ENCODE measurements around the gene ATL1.
"Not testable (repeated sequence)": the region's sequence is repeated elsewhere in the genome, so short reads cannot be mapped to it uniquely, and the experiment has no call there.

ATL1 gene

GRCh38 chr14:50658203-50658602, 98.3 kb downstream of the ATL1 start:
- DNase-seq (ENCODE audit: low spot score) = no peak

DNA sequence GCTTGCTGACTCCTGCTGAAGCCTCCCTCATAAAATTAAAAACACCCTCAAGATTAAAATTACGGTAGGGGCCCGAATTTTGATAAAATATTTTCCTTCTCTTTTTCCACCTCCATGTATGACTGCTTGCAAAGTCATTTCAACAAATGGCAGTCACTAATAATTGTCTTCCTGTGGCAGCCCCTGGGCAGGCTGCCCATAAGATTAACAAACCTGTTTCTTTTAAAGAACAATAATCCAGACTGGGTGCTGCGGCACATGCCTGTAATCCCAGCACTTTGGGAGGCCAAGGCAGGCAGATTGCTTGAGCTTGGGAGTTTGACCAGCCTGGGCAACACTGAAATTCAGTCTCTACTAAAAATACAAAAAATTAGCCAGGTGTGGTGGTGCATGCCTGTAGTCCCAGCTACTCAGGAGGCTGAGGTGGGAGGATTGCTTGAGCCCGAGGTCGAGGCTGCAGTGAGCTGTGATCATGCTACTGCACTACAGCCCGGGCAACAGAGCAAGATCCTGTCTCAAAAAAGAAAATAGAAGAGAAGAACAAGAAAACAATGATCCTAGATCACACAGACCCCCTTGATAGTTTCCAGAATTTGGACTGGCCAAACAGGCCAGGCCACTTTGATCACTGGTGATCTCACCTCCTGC, 99.5 kb downstream of the ATL1 start:
- DNase-seq (ENCODE audit: low spot score) = no peak

DNA sequence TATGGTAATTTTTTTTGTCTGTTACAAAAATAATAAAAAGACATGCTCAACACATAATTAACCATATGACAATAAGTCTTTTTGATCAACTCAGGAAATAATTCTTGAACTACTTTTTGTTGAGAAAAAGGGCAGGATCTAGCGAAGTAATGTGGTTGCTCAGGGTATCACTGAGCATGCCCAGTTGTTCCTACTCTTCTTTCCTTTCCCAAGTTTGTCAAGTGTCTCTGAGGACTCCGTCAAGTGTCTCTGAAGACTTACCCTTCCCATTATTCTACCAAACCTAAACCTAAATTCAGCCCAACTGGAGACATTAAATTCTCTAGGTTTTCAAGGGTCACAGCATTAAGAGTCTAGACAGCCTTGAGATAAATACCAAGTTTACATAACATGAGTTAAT, 104.6 kb downstream of the ATL1 start:
- not testable (repeated sequence) for DNase-seq (ENCODE audit: low spot score)

GRCh38 chr14:50665300-50665699, 105.4 kb downstream of the ATL1 start:
- not testable (repeated sequence) for DNase-seq (ENCODE audit: low spot score)

- DNase-seq (ENCODE audit: low spot score) = peak; percentile 42
Observed at GRCh38 chr14:50666772-50667683, 107.1 kb downstream of the ATL1 start.

- DNase-seq (ENCODE audit: low spot score) = no peak
Observed at GRCh38 chr14:50667684-50667995, 107.7 kb downstream of the ATL1 start.

DNA sequence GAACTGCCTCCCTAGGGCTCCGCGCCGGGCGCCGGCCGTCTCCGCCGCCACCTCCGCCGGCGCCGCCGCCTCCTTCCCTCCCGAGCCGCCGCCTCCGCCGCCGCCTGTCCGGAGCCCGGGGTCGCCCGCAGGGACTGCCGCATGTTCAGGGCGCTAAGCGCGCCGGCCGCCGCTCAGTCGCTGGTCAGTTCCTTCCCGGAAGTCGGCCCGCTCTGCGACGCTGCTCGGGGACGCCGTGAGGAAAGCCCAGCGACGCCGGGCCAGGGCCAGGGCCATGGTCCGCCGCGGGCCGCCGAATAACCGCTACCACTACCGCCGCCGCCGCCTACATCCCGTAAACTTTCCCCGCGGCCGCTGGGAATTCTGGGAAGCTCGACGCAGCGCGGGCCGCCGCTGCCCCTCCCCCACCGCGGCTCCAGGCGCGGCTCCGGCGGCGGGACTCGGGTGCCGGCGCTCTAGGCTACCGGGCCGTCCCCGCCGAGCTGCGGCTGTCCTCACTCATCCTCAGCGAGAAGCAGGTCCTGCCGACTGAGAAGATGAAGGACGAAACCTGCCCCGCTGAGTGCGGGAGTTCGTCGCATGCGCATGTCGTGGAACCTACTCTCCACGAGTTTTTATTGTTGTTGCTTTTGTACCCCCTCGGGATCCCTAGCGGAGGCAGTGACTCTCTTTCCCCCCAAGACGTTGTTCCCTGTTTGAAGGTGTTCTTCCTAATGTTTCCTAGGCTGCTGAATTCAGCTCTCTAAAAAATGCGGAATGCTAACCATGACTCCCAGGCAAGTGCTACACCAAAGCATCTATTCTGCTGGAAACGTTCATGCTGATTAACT, 108.3 kb downstream of the ATL1 start, which contains the start of gene SAV1:
Gene SAV1, minus strand, starts transcription at position 311 of the 830 bp plus-strand sequence. CDS start 339 bp downstream, outside the sequence.
- DNase-seq (ENCODE audit: low spot score) = peak; percentile 81

GRCh38 chr14:50668826-50669143, 108.8 kb downstream of the ATL1 start:
- no peak for DNase-seq (ENCODE audit: low spot score)

- DNase-seq (ENCODE audit: low spot score) = no peak
Observed at GRCh38 chr14:50669441-50669986, 109.6 kb downstream of the ATL1 start.

- DNase-seq (ENCODE audit: low spot score) = no peak
Observed at GRCh38 chr14:50670196-50670865, 110.4 kb downstream of the ATL1 start.

DNA sequence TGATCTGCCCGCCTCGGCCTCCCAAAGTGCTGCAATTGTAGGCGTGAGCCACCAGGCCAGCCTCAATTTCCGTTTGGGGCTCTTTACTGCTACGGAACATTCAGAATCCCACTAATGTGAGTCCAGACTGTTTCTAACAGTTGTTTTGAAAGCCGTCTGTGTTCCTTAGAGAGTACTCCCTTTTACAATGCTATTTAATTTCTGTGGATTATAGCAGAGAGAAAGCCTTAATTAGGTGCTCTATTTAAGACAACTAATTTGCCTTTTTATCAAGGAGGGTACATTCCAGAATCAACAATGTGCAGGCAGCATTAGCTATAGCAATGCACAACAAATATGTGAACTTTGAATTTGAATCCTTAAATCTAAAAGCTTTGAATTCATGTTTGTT, 110.9 kb downstream of the ATL1 start:
- DNase-seq (ENCODE audit: low spot score) = no peak

DNA sequence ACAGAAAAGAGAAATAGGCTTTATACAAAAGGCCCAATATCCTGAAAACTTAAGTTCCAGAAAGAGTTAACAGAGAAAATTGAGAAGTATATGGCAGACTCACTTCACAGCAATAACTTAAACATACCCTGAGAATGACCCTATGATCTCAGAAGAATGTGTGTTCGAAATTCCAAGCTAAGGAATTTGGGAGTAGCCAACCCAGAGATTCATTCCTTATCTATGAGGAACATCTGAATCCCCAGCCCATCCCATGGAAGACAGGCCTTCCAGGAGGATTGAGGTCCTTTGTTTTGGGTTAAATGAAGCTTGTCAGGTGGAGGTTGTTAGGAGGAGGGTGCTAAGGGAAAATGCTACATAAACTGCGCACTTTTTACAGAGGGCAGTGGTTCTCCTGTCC, 115.7 kb downstream of the ATL1 start:
- no peak for DNase-seq (ENCODE audit: low spot score)

DNA sequence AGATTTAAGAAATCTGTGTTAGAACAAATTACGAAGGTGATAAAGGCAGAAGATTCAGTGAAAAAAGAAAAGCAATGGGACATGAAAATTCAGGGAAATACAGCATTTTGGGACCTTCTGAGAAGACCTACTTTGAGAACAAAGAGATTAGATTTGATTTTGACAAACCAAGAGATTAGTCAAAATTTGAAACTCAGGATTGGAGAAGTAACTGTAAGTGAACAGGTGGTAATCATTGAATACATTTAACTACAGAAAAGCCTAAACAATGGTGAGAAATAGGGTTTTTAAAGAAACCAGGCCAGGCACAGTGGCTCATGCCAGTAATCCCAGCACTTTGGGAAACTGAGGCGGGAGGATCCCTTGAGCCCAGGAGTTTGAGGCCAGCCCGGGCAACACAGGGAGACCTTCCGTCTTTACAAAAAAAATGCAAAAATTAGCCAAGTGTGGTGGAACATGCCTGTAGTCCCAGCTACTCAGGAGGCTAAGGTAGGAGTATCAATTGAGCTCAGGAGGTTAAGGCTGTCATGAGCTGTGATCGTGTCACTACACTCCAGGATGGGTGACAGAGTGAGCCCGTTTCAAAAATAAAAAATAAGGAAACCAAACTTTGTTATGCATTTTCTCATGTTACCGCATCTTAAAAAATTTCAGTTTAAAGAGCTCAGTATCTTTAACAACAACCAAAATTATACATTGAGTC, 117.0 kb downstream of the ATL1 start:
- no peak for DNase-seq (ENCODE audit: low spot score)

- DNase-seq (ENCODE audit: low spot score) = no peak
Observed at GRCh38 chr14:50677527-50678063, 117.7 kb downstream of the ATL1 start.

DNA sequence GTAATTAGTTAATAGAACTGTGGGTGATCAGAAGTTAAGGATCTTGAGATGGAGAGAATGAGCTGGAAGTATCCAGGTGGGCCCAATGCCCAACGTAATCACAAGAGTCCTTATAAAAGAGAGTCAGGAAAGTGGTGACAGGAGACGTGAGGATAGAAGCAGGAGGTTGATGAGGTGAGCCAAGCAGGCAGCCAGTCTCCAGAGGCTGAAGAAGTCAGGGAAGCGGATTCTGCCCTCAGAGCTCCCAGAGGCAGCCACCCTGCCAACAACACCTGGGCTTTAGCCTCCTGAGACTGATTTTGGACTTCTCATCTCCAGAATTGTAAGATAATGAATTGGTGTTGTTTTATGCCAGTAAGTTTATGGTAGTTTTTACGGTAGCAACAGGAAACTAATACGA, 118.2 kb downstream of the ATL1 start:
- DNase-seq (ENCODE audit: low spot score) = no peak

DNA sequence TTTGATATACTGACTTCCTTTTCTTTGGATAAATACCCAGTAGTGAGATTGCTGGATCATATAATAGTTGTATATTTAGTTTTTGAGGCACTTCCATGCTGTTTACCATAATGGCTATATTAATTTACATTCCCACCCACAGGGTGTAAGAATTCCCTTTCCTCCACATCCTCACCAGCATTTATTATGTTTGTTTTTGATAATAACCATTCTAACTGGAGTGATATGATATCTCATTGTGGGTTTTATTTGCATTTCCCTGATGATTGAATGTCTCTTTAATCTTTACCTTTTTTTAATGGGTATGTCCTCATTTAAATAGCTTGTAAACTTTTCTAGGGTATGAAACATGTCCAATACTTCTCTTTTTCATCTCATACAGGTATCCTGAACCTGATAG, 119.7 kb downstream of the ATL1 start:
- no peak for DNase-seq (ENCODE audit: low spot score)
